ENCODE results near the gene ELP2. TPM values are rescaled to one million over a fixed set of nuclear protein-coding genes. Genes with fewer than 3 reads are reported as not detected.

The ELP2 gene
- total RNA-seq, 1 donor from 2014 or later = 55.9 TPM

DNA sequence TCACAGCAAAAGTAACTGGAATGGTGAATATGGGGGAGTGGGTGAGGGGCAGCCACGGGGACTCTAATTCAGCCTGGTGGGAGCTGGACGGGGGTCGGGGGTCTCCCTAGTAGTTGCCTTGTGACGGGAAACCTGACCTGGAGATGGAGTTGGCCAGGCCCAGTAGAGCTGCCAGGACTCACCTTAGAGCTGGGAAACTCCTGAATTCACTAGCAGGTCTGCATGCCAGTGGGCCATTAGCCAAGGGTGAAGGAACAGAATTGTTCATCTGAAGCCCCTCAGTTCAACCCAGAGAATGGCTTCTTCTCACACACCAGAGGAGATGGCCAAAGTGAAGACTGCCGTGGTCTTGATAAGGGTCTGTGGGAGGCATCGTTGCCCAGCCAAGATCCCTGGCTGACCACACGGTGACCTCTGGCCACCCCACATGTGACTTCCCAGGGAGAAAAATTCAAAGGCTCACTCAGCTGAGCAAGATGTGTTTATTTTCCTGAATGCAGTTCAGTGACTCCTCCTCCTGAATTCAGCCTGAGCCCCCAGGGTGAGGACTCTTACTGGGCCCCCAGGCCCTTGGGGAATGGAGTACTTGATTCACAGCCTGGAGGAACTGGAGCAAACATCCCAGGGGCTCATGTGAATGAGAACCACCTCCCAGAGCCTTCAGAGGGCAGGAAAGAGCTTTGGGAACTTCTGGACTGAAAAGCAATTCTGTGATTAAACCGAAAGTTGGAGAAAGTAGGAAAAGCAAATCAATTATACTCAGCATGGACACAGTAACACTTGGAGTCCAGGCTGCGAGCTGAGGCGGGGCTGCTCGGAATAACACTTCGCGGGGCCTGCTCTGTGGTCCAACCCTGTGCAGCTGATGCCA lies 82.8 kb downstream of the ELP2 start:
- DNase-seq (ENCODE audit: extremely low read depth, low read depth, low spot score) = no peak

DNA sequence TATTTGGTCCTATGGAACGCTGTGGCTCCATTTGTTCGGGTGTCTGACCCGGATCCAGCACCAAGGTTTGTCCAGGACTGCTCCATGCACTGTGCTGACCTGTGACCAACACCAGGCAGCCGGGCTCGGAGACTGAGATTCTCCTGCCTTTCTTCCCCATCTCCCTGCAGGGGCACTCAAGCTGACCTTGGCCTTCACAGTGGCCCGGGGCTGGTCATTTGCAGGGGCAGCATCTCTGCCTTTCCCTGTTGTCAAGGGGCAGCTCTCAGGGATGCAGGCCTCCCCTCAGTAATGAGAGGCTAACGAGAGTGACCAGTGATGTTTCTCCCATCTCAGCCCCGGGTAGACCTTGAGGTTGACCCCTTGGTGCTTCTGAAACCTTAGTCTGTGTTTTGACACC lies 85.1 kb downstream of the ELP2 start:
- no peak for DNase-seq (ENCODE audit: extremely low read depth, low read depth, low spot score)

DNA sequence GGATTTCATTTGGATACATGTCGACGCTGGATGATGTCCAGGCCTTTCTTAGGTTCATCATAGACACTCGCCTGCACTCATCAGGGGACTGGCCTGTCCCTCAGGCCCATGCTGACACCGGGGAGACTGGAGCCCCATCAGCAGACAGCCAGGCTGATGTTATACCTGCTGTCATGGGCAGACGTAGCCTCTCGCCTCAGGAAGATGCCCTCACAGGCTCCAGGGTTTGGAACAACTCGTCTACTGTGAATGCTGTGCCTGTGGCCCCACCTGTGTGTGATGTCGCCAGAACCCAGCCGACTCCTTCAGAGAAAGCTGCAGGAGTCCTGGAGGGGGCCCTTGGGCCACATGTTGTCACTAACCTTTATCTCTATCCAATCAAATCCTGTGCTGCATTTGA lies 85.9 kb downstream of the ELP2 start:
- DNase-seq (ENCODE audit: extremely low read depth, low read depth, low spot score) = no peak

GRCh38 chr18:36217348-36217747 lies 87.6 kb downstream of the ELP2 start:
- no peak for DNase-seq (ENCODE audit: extremely low read depth, low read depth, low spot score)

DNA sequence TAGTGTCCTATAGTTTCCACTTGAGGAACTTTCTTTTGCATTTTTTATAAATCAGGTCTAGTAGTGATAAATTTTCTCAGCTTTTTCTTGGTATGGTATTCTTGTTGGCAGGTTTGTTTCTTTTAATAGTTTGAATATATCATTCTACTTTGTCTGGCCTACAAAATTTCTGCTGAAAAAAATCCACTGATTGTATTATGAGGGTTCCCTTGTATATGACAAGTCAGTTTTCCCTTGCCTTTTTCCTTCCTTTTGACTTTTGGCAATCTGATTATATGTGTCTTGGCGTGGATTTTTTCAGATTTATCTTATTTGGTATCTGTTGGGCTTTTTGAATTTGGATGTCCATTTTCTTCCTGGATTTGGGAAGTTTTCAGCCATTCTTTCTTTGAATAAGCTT lies 99.5 kb downstream of the ELP2 start:
- no peak for DNase-seq (ENCODE audit: extremely low read depth, low read depth, low spot score)

Other genes starting within 250 kb of the ELP2 start
- gene RPRD1A, start 62.3 kb upstream of the ELP2 start, total RNA-seq = 39.7 and 41.3 TPM in 2 replicates
- 21.0 and 25.3 TPM in 2 replicates for gene SLC39A6, start 559 bp upstream of the ELP2 start, total RNA-seq
- gene MOCOS, start 57.6 kb downstream of the ELP2 start, total RNA-seq = 1.3 and 1.8 TPM in 2 replicates
- gene FHOD3, start 167.8 kb downstream of the ELP2 start, total RNA-seq = 5.6 and 7.8 TPM in 2 replicates

Measured in glomerular endothelial cell (primary cell).